Measurements from ENCODE around the gene TNFRSF18.

Gene TNFRSF18

GRCh38 chr1:1231400-1232207 is 25.2 kb upstream of the TNFRSF18 start, which contains the start of gene SDF4:
Gene SDF4, minus strand, starts transcription at chr1:1232001. Its CDS starts 3,229 bp downstream, at chr1:1228772.
- Mint-ChIP-seq H3K9me3 (no peaks in the 10 kb centered on the region), H3K4me1 (peaks cover 33% of the 10 kb centered on the region), H3K27me3 (ENCODE audit: low read depth) (no peaks in the 10 kb centered on the region), H3K36me3 (ENCODE audit: low read depth) (peaks cover 15% of the 10 kb centered on the region), H3K27ac (peak within 1 kb of the TSS; percentile 84 to 98 (median 94)), H3K4me3 (peak within 1 kb of the TSS; percentile 89 to 96 (median 94))
- no peak for TF ChIP-seq CTCF (IDR thresholded peaks at IDR 0.05; ENCODE audit: unreplicated experiment in 3 of 3)

GRCh38 chr1:1230656-1231399 is 24.4 kb upstream of the TNFRSF18 start:
- peaks cover 33% of the 10 kb centered on the region for H3K4me1 Mint-ChIP-seq
- H3K9me3 Mint-ChIP-seq, result no peaks in the 10 kb centered on the region
- peak overlapping the region; percentile 84 to 98 (median 94) for H3K27ac Mint-ChIP-seq
- peak in 1 of 3 experiments; percentile 24 for TF ChIP-seq CTCF (IDR thresholded peaks at IDR 0.05; ENCODE audit: unreplicated experiment in 3 of 3)
- H3K27me3 Mint-ChIP-seq (ENCODE audit: low read depth), result no peaks in the 10 kb centered on the region
- peak overlapping the region; percentile 89 to 96 (median 94) for H3K4me3 Mint-ChIP-seq
- peaks cover 20% of the 10 kb centered on the region for H3K36me3 Mint-ChIP-seq (ENCODE audit: low read depth)

GRCh38 chr1:1229770-1230169 is 23.4 kb upstream of the TNFRSF18 start:
- H3K9me3 Mint-ChIP-seq, result no peaks in the 10 kb centered on the region
- H3K4me3 Mint-ChIP-seq, result peak overlapping the region; percentile 49 to 64 (median 56)
- peaks cover 32% of the 10 kb centered on the region for H3K4me1 Mint-ChIP-seq
- no peak overlapping the region for H3K27ac Mint-ChIP-seq
- H3K27me3 Mint-ChIP-seq (ENCODE audit: low read depth), result no peaks in the 10 kb centered on the region
- no peak for TF ChIP-seq CTCF (IDR thresholded peaks at IDR 0.05; ENCODE audit: unreplicated experiment in 3 of 3)
- peaks cover 26% of the 10 kb centered on the region for H3K36me3 Mint-ChIP-seq (ENCODE audit: low read depth)

- no peak for TF ChIP-seq CTCF (IDR thresholded peaks at IDR 0.05; ENCODE audit: unreplicated experiment in 3 of 3)
- Mint-ChIP-seq H3K4me3 (peak overlapping the region in 1 of 3 experiments; percentile 23), H3K27me3 (ENCODE audit: low read depth) (no peaks in the 10 kb centered on the region)
Observed at GRCh38 chr1:1228596-1229321, 22.4 kb upstream of the TNFRSF18 start.

GRCh38 chr1:1228187-1228586 is 21.8 kb upstream of the TNFRSF18 start:
- Mint-ChIP-seq H3K4me3 (peak overlapping the region in 1 of 3 experiments; percentile 23), H3K36me3 (ENCODE audit: low read depth) (peaks cover 22% of the 10 kb centered on the region), H3K4me1 (peaks cover 16% of the 10 kb centered on the region), H3K27ac (no peak overlapping the region), H3K9me3 (no peaks in the 10 kb centered on the region), H3K27me3 (ENCODE audit: low read depth) (no peaks in the 10 kb centered on the region)
- TF ChIP-seq CTCF (IDR thresholded peaks at IDR 0.05; ENCODE audit: unreplicated experiment in 3 of 3), result no peak

More at GRCh38 chr1:1228596-1229321, 22.4 kb upstream of the TNFRSF18 start:
- H3K9me3 Mint-ChIP-seq, result no peaks in the 10 kb centered on the region
- peaks cover 22% of the 10 kb centered on the region for H3K4me1 Mint-ChIP-seq
- peaks cover 24% of the 10 kb centered on the region for H3K36me3 Mint-ChIP-seq (ENCODE audit: low read depth)
- no peak overlapping the region for H3K27ac Mint-ChIP-seq
